B cell (primary cell): ENCODE data around the gene MAPK1. TPM values are rescaled to one million over a fixed set of nuclear protein-coding genes. Genes with fewer than 3 reads are reported as not detected.
A peak's percentile ranks its signal among the peaks of the same experiment; 100 is the strongest.
"Not testable (repeated sequence)": the region's sequence is repeated elsewhere in the genome, so short reads cannot be mapped to it uniquely, and the experiment has no call there.

Source experiments
- ATAC-seq: fragments of 200-7000 bp; cut with Tn5 transposase; one replicate; pipeline ENCODE4 v1.10.0; 2021; ENCODE audit warnings: low read depth, mild to moderate bottlenecking, moderate number of reproducible peaks, moderate library complexity
- CTCF ChIA-PET: fragments of 350-600 bp; sonication (Branson Sonifier 250); formaldehyde crosslinking; loops from one replicate; lab custom pipeline; 2021; ENCODE audit warnings: antibody characterized with exemption, inconsistent platforms; lab: Charles Lee
- POLR2A ChIA-PET: fragments of 350-600 bp; sonication (Branson Sonifier 250); formaldehyde crosslinking; loops from one replicate; lab custom pipeline; 2021; ENCODE audit warnings: antibody characterized with exemption; lab: Charles Lee
- DNase-seq: peaks from one replicate; pipeline ENCODE4 v3.0.0; 2013
- H2AFZ ChIP-seq: 2 replicates; pipeline ENCODE4 v1.6.1; 2012; ENCODE audit warnings: mild to moderate bottlenecking, low read depth, low read length; ENCODE audit not compliant: insufficient read depth, poor library complexity, severe bottlenecking
- H3K27ac ChIP-seq, 2 donors: 1 replicate in 1 of 2; 2 replicates in 1 of 2; pipeline ENCODE4 v1.5.1; 2012 to 2013; ENCODE audit warnings: low read length in 2 of 2, mild to moderate bottlenecking in 2 of 2, moderate library complexity in 1 of 2
- H3K27me3 ChIP-seq, 4 experiments: fragments of 200-600 bp in 1 of 4; sonication (generic) in 1 of 4; replicated peaks in 1 of 4; 1 replicate in 2 of 4; 2 replicates in 2 of 4; pipeline versions ENCODE4 v1.6.1 to v1.7.0; 2013 to 2016; ENCODE audit warnings: low read length in 3 of 4, mild to moderate bottlenecking in 2 of 4, mixed read lengths in 1 of 4, moderate library complexity in 1 of 4; ENCODE audit not compliant: insufficient read depth in 4 of 4, control insufficient read depth in 3 of 4; ENCODE audit errors: control extremely low read depth in 1 of 4
- H3K36me3 ChIP-seq, 2 experiments: replicated peaks in 1 of 2; 1 replicate in 1 of 2; 2 replicates in 1 of 2; pipeline versions ENCODE4 v1.6.1 to v1.7.1; 2013; ENCODE audit warnings: low read length in 1 of 2; ENCODE audit not compliant: insufficient read depth in 2 of 2, control insufficient read depth in 1 of 2; ENCODE audit errors: control extremely low read depth in 1 of 2, extremely low read depth in 1 of 2
- H3K4me1 ChIP-seq, 2 donors: fragments of 200-600 bp in 1 of 2; sonication (generic) in 1 of 2; 1 replicate in 1 of 2; 2 replicates in 1 of 2; pipeline versions ENCODE4 v1.5.1 to v1.6.1; 2013 to 2017; ENCODE audit warnings: low read length in 2 of 2; ENCODE audit not compliant: control insufficient read depth in 2 of 2, insufficient read depth in 2 of 2
- H3K4me2 ChIP-seq: replicated peaks from 2 replicates; pipeline ENCODE3; 2012; ENCODE audit warnings: mild to moderate bottlenecking, low read depth, low read length; ENCODE audit not compliant: poor library complexity, severe bottlenecking
- H3K4me3 ChIP-seq, 5 experiments: fragments of 200-600 bp in 1 of 5; sonication (generic) in 1 of 5; 1 replicate in 3 of 5; 2 replicates in 2 of 5; pipeline versions ENCODE4 v1.5.1 to v1.7.0; 2011 to 2016; ENCODE audit warnings: low read length in 4 of 5, mild to moderate bottlenecking in 4 of 5, low read depth in 2 of 5, control low read depth in 1 of 5, moderate library complexity in 1 of 5; ENCODE audit not compliant: insufficient read depth in 1 of 5; ENCODE audit errors: control extremely low read depth in 1 of 5, extremely low read depth in 1 of 5
- H3K79me2 ChIP-seq: fragments of 200-600 bp; sonication (generic); one replicate; pipeline ENCODE4 v1.6.0; 2016; ENCODE audit warnings: low read length; ENCODE audit not compliant: control insufficient read depth, insufficient read depth
- H3K9ac ChIP-seq: fragments of 200-600 bp; sonication (generic); 2 replicates; pipeline ENCODE4 v1.6.1; 2017; ENCODE audit warnings: mild to moderate bottlenecking, low read length, moderate library complexity
- H3K9me3 ChIP-seq, 3 donors: one replicate each; pipeline versions ENCODE4 v1.6.1 to v1.7.1; 2013; ENCODE audit warnings: low read length in 2 of 3; ENCODE audit not compliant: control insufficient read depth in 2 of 3, insufficient read depth in 1 of 3; ENCODE audit errors: control extremely low read depth in 1 of 3
- H4K20me1 ChIP-seq: 2 replicates; pipeline ENCODE4 v1.6.0; 2012; ENCODE audit warnings: mild to moderate bottlenecking, low read length; ENCODE audit not compliant: insufficient read depth, control insufficient read depth, poor library complexity, severe bottlenecking
- H3K27ac Mint-ChIP-seq: one replicate; pipeline ENCODE4 v1.8.0; 2021; ENCODE audit warnings: mixed read lengths
- H3K27me3 Mint-ChIP-seq: one replicate; pipeline ENCODE4 v1.8.0; 2021; ENCODE audit warnings: mixed read lengths
- H3K4me1 Mint-ChIP-seq: one replicate; pipeline ENCODE4 v1.8.0; 2021; ENCODE audit warnings: mixed read lengths
- H3K4me3 Mint-ChIP-seq: one replicate; pipeline ENCODE4 v1.8.0; 2021; ENCODE audit warnings: mixed read lengths
- H3K9me3 Mint-ChIP-seq: one replicate; pipeline ENCODE4 v1.8.0; 2022; ENCODE audit warnings: mixed read lengths; ENCODE audit not compliant: insufficient read depth
- CTCF ChIP-seq: fragments of 200-600 bp; IDR thresholded peaks from one replicate; pipeline ENCODE4 v1.8.0; 2022; ENCODE audit warnings: antibody characterized with exemption, mild to moderate bottlenecking
- EZH2 ChIP-seq: IDR thresholded peaks from 2 replicates; pipeline ENCODE4 v1.6.1; 2012; ENCODE audit warnings: borderline replicate concordance, low read depth, mild to moderate bottlenecking, moderate library complexity, low read length; ENCODE audit not compliant: insufficient read depth, poor library complexity, severe bottlenecking
- WGBS: methylation state at CpG from one replicate; pipeline ENCODE4 v1.1.5; 2013; ENCODE audit warnings: missing lambda C conversion rate; ENCODE audit not compliant: insufficient coverage; 5-methylcytosine and 5-hydroxymethylcytosine counted together
- intact Hi-C: fragments of 100-400 bp; cut with micrococcal nuclease; formaldehyde crosslinking; loops from one replicate; pipeline ENCODE4 v1.10.0; 2022
- polyA plus RNA-seq: library from polyadenylated mRNA; depleted of rRNA; stranded (reverse); fragments of >200 nt; gene quantifications from 2 replicates; pipeline ENCODE4 v1.2.3, GENCODE V29; 2012
- total RNA-seq, 2 donors: library from RNA; stranded (reverse); fragments of 120-200 nt in 1 of 2; gene quantifications; 1 replicate in 1 of 2; 2 replicates in 1 of 2; pipeline versions ENCODE4 v1.2.3 to v1.2.4, GENCODE V29; 2013 to 2022

MAPK1 gene
- total and polyA plus RNA-seq, 2 donors (not counting 1 experiment from before 2014, with no cell fraction given) = 24.0 to 155 TPM

GRCh38 chr22:21718499-21718898, 148.9 kb downstream of the MAPK1 start:
- Histone ChIP-seq H4K20me1 (peaks cover 9% of the 10 kb centered on the region), H3K4me2 (no peak overlapping the region), H3K27me3 (no peaks in the 10 kb centered on the region), H3K79me2 (peaks cover 34% of the 10 kb centered on the region), H2AFZ (no peak overlapping the region), H3K4me3 (no peak overlapping the region), H3K27ac (peak overlapping the region in 1 of 2 donors; percentile 64), H3K9ac (no peak overlapping the region), H3K9me3 (no peaks in the 10 kb centered on the region), H3K4me1 (peaks cover 10 to 12% of the 10 kb centered on the region in 2 donors), H3K36me3 (no peaks in the 10 kb centered on the region)
- ATAC-seq = no peak
- no peaks in the 10 kb centered on the region for H3K9me3 Mint-ChIP-seq
- ChIA-PET POLR2A (no interaction called here), CTCF (interaction anchor here (0.8 to 5.2 kb wide), 2 partner anchors 10 to 219 kb away, joined by 4 to 18 read pairs; no protein-coding TSS in a partner anchor)
- no peaks in the 10 kb centered on the region for H3K27me3 Mint-ChIP-seq
- 96% methylated on average over 2 of the region's 4 CpGs for WGBS
- no peak overlapping the region for H3K27ac Mint-ChIP-seq
- peaks cover 16% of the 10 kb centered on the region for H3K4me1 Mint-ChIP-seq
- TF ChIP-seq CTCF (no peak), EZH2 (no peak)
- intact Hi-C loops = no loop called here
- no peak for DNase-seq
- H3K4me3 Mint-ChIP-seq = no peak overlapping the region

- H3K4me3 ChIP-seq, H2AFZ ChIP-seq, H3K27me3 Mint-ChIP-seq, DNase-seq, H3K9ac ChIP-seq, H3K4me3 Mint-ChIP-seq, H3K27me3 ChIP-seq, ATAC-seq, H3K9me3 Mint-ChIP-seq, H3K4me2 ChIP-seq, H3K36me3 ChIP-seq, H3K9me3 ChIP-seq, H3K27ac Mint-ChIP-seq, H4K20me1 ChIP-seq, intact Hi-C loops, H3K27ac ChIP-seq: not testable (repeated sequence)
- H3K4me1 Mint-ChIP-seq = peaks cover 21% of the 10 kb centered on the region
- H3K4me1 ChIP-seq = peaks cover 10 to 19% of the 10 kb centered on the region in 2 donors
- POLR2A ChIA-PET = interaction anchor here (0.7 kb wide), 1 partner anchor 631 kb away, joined by 4 read pairs; no protein-coding TSS in a partner anchor
- CTCF ChIA-PET = interaction anchor here (5.2 kb wide), 1 partner anchor 221 kb away, joined by 18 read pairs; no protein-coding TSS in a partner anchor
- peaks cover 19% of the 10 kb centered on the region for H3K79me2 ChIP-seq
- WGBS = no CpG with 5 or more reads among the region's 15 CpGs
Measured at GRCh38 chr22:21716395-21717122, 150.9 kb downstream of the MAPK1 start.
